ENCODE measurements around the gene MMP24. TPM values are rescaled to one million over a fixed set of nuclear protein-coding genes. Genes with fewer than 3 reads are reported as not detected.

The MMP24 gene
- polyA plus RNA-seq, 1 of the 3 experiments (the other 2 are of a cell fraction), result 18.1 TPM

GRCh38 chr20:35290887-35291417, 64.5 kb downstream of the MMP24 start:
- CTCF ChIA-PET, result interaction anchor here (0.7 to 3.3 kb wide), 4 partner anchors 11 to 32 kb away, joined by 3 to 28 read pairs (median 4); no protein-coding TSS in a partner anchor
- Histone ChIP-seq H3K4me2 (no peak overlapping the region), H2AFZ (ENCODE audit: low read depth) (no peak overlapping the region), H3K27me3 (ENCODE audit: insufficient read depth) (no peaks in the 10 kb centered on the region), H3F3A (replicated peaks; ENCODE audit: insufficient read depth) (no peaks in the 10 kb centered on the region), H3K4me1 (ENCODE audit: control insufficient read depth in 1 of 2, insufficient read depth in 2 of 2, low read depth in 1 of 2, low read length in 1 of 2) (peaks cover 0 to 21% of the 10 kb centered on the region in 2 experiments; a peak in 1 of 4 replicates), H3K9me3 (no peaks in the 10 kb centered on the region), H3K27ac (ENCODE audit: low read depth in 2 of 2, low read length in 1 of 2) (peak overlapping the region in 1 of 2 experiments; percentile 83; a peak in 2 of 4 replicates), H3K79me2 (ENCODE audit: insufficient read depth) (no peaks in the 10 kb centered on the region), H3K4me3 (ENCODE audit: low read depth in 2 of 2, low read length in 1 of 2) (no peak overlapping the region), H4K20me1 (ENCODE audit: insufficient read depth) (no peaks in the 10 kb centered on the region), H3K9me2 (no peaks in the 10 kb centered on the region), H3K36me3 (replicated peaks in 1 of 2; ENCODE audit: control insufficient read depth in 1 of 2, insufficient read depth in 2 of 2, low read length in 1 of 2) (no peaks in the 10 kb centered on the region), H3K9ac (no peak overlapping the region)
- POLR2A ChIA-PET, result interaction anchor here (1.4 kb wide), 1 partner anchor 164 kb away, joined by 4 read pairs; the partner anchor contains the start of gene CEP250
- WGBS (ENCODE audit: low lambda C conversion rate), result 74% methylated on average over 7 of the region's 7 CpGs
- TF ChIP-seq FOSL2 (IDR thresholded peaks at IDR 0.05; ENCODE audit: borderline replicate concordance, low read depth), result no peak
- no peak for TF ChIP-seq TAF1 (IDR thresholded peaks at IDR 0.05; ENCODE audit: borderline replicate concordance, low read depth, low read length)
- TF ChIP-seq YY1 (IDR thresholded peaks at IDR 0.05; ENCODE audit: low read depth), result no peak
- TF ChIP-seq RAD21 (IDR thresholded peaks at IDR 0.05; ENCODE audit: low read length), result no peak
- TF ChIP-seq SMC3 (IDR thresholded peaks at IDR 0.05; ENCODE audit: low read depth, low read length), result no peak
- TF ChIP-seq FOXM1 (IDR thresholded peaks at IDR 0.05; ENCODE audit: low read depth), result no peak
- TF ChIP-seq EP300 (IDR thresholded peaks at IDR 0.05; ENCODE audit: borderline replicate concordance in 1 of 2, low read depth in 1 of 2, low read length in 1 of 2), result no peak
- no peak for TF ChIP-seq POLR2AphosphoS5 (IDR thresholded peaks at IDR 0.05; ENCODE audit: low read depth, low read length)
- no peak for TF ChIP-seq GATA2 (CRISPR knock-in tag; IDR thresholded peaks at IDR 0.05)
- DNase-seq, result no peak

- WGBS (ENCODE audit: low lambda C conversion rate), result 86% methylated on average over 8 of the region's 40 CpGs
- Histone ChIP-seq H3K79me2 (ENCODE audit: insufficient read depth) (no peaks in the 10 kb centered on the region), H2AFZ (ENCODE audit: low read depth) (no peak within 1 kb of the TSS), H4K20me1 (ENCODE audit: insufficient read depth) (no peaks in the 10 kb centered on the region), H3K36me3 (replicated peaks in 1 of 2; ENCODE audit: control insufficient read depth in 1 of 2, insufficient read depth in 2 of 2, low read length in 1 of 2) (no peaks in the 10 kb centered on the region), H3K27me3 (ENCODE audit: insufficient read depth) (no peaks in the 10 kb centered on the region), H3F3A (replicated peaks; ENCODE audit: insufficient read depth) (no peaks in the 10 kb centered on the region), H3K4me2 (no peak within 1 kb of the TSS), H3K4me1 (ENCODE audit: control insufficient read depth in 1 of 2, insufficient read depth in 2 of 2, low read depth in 1 of 2, low read length in 1 of 2) (peaks cover 0 to 30% of the 10 kb centered on the region in 2 experiments; a peak in 1 of 4 replicates), H3K4me3 (ENCODE audit: low read depth in 2 of 2, low read length in 1 of 2) (no peak within 1 kb of the TSS), H3K27ac (ENCODE audit: low read depth in 2 of 2, low read length in 1 of 2) (no peak within 1 kb of the TSS; a peak in 1 of 4 replicates), H3K9me2 (no peaks in the 10 kb centered on the region), H3K9me3 (no peaks in the 10 kb centered on the region), H3K9ac (no peak within 1 kb of the TSS)
- POLR2A ChIA-PET, result no interaction called here
- DNase-seq, result no peak
- CTCF ChIA-PET, result interaction anchor here (1.0 to 3.3 kb wide), 2 partner anchors 13 to 15 kb away, joined by 4 to 28 read pairs; no protein-coding TSS in a partner anchor
- TF ChIP-seq TEAD4 (IDR thresholded peaks at IDR 0.05; ENCODE audit: borderline replicate concordance, insufficient read depth) (no peak), CTCF (IDR thresholded peaks at IDR 0.05) (no peak), EP300 (IDR thresholded peaks at IDR 0.05; ENCODE audit: borderline replicate concordance in 1 of 2, low read depth in 1 of 2, low read length in 1 of 2) (no peak), RXRA (IDR thresholded peaks at IDR 0.05; ENCODE audit: borderline replicate concordance, low read depth) (no peak), YY1 (IDR thresholded peaks at IDR 0.05; ENCODE audit: low read depth) (no peak), USF2 (IDR thresholded peaks at IDR 0.05; ENCODE audit: borderline replicate concordance, low read depth, low read length) (no peak), RCOR1 (IDR thresholded peaks at IDR 0.05; ENCODE audit: low read length) (no peak), NRF1 (IDR thresholded peaks at IDR 0.05; ENCODE audit: low read depth, low read length) (no peak), SMC3 (IDR thresholded peaks at IDR 0.05; ENCODE audit: low read depth, low read length) (no peak), IRF3 (IDR thresholded peaks at IDR 0.05; ENCODE audit: low read depth, low read length) (no peak), PBX3 (IDR thresholded peaks at IDR 0.05) (no peak), CHD2 (IDR thresholded peaks at IDR 0.05; ENCODE audit: low read length, partially characterized antibody) (no peak)
Observed at GRCh38 chr20:35291654-35292503, 65.4 kb downstream of the MMP24 start, which contains the start of gene FAM83C. TSS of gene FAM83C (minus strand) at chr20:35292425. CDS start at chr20:35292304, 121 bp downstream.

Measured in SK-N-SH (cell line).